ENCODE measurements around the gene HEMK1. TPM values are rescaled to one million over a fixed set of nuclear protein-coding genes. Genes with fewer than 3 reads are reported as not detected.

The HEMK1 gene
- total RNA-seq, 4 donors from 2014 or later, result 4.4 to 11.8 (median 4.9) TPM

DNA sequence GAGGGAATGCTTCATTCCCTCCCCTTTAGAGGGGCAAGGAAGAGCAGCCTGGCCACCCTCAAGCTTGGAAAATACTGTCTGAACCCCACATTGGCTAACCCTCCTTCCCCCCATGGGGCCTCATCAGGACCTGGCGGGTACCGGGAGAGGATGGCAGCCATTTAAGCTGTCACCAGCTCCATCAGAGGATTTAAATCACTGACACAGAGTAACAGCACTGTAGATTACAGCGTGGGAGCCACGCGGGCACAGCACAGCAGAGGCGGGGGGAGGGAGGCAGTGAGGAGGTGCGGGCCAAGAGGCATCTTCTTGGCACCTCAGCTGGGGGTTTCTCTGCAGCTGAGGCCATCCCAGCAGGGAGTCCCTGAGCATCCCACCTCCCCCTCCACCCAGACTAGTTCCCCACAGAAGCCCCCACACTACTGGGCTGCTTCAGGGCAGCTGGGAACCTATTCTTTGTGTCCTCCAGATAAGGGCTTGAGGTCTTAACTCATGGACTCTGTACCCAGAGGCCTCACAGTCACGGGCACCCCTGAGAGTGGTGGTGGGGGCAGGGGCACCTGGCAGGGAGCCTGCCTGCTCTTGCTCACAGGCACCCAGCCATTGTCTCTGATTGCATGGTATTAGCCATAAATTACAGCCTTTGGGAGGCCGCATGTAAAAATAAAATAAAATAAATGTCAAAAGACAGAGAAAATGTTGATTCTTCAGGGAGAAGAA lies 44.0 kb upstream of the HEMK1 start:
- Histone ChIP-seq H3K27ac (no peak overlapping the region), H3K9me3 (no peaks in the 10 kb centered on the region), H3K27me3 (peaks cover 0 to 12% (median 0%) of the 10 kb centered on the region in 4 donors), H3K36me3 (no peaks in the 10 kb centered on the region), H3K4me3 (no peak overlapping the region), H3K4me1 (peaks cover 0 to 7% (median 0%) of the 10 kb centered on the region in 3 donors)
- TF ChIP-seq POLR2A (IDR thresholded peaks at IDR 0.05), result no peak
- TF ChIP-seq, protein P1, sequence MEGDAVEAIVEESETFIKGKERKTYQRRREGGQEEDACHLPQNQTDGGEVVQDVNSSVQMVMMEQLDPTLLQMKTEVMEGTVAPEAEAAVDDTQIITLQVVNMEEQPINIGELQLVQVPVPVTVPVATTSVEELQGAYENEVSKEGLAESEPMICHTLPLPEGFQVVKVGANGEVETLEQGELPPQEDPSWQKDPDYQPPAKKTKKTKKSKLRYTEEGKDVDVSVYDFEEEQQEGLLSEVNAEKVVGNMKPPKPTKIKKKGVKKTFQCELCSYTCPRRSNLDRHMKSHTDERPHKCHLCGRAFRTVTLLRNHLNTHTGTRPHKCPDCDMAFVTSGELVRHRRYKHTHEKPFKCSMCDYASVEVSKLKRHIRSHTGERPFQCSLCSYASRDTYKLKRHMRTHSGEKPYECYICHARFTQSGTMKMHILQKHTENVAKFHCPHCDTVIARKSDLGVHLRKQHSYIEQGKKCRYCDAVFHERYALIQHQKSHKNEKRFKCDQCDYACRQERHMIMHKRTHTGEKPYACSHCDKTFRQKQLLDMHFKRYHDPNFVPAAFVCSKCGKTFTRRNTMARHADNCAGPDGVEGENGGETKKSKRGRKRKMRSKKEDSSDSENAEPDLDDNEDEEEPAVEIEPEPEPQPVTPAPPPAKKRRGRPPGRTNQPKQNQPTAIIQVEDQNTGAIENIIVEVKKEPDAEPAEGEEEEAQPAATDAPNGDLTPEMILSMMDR (IDR thresholded peaks at IDR 0.05), result no peak
- no peak for DNase-seq
- WGBS, 2 donors, result 79 to 81% methylated on average over 6 to 9 of the region's 9 CpGs
- intact Hi-C loops (cut with DNase I), result no loop called here

DNA sequence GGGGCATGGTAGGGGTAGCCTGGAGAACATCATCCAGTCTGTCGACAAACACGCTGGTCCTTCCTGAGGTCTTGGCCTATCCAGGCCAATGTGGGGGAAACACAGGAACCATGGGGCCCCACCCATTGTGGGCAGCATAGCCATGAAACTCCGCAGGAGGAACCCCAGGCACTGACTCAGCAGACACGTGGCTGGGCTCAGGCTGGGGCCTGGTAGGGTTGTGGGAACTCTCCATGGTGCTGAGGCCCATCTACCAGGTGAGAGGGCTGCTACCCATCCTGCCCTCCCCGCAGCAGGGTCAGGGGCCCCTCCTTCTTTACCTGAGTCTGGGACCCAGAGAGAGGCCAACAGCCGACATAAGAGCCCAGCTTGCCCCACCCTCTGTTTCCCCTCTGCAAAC lies 43.3 kb upstream of the HEMK1 start:
- no peaks in the 10 kb centered on the region for H3K9me3 ChIP-seq
- H3K27me3 ChIP-seq, result peaks cover 0 to 19% (median 0%) of the 10 kb centered on the region in 4 donors
- no peak overlapping the region for H3K4me3 ChIP-seq
- no peak overlapping the region for H3K27ac ChIP-seq
- H3K4me1 ChIP-seq, result peaks cover 0 to 11% (median 0%) of the 10 kb centered on the region in 3 donors
- 29 to 42% methylated on average over 4 to 6 of the region's 6 CpGs for WGBS, 2 donors
- no peak for DNase-seq
- TF ChIP-seq, protein P1 (IDR thresholded peaks at IDR 0.05), result no peak
- TF ChIP-seq POLR2A (IDR thresholded peaks at IDR 0.05), result no peak
- intact Hi-C loops (cut with DNase I), result no loop called here
- H3K36me3 ChIP-seq, result no peaks in the 10 kb centered on the region

DNA sequence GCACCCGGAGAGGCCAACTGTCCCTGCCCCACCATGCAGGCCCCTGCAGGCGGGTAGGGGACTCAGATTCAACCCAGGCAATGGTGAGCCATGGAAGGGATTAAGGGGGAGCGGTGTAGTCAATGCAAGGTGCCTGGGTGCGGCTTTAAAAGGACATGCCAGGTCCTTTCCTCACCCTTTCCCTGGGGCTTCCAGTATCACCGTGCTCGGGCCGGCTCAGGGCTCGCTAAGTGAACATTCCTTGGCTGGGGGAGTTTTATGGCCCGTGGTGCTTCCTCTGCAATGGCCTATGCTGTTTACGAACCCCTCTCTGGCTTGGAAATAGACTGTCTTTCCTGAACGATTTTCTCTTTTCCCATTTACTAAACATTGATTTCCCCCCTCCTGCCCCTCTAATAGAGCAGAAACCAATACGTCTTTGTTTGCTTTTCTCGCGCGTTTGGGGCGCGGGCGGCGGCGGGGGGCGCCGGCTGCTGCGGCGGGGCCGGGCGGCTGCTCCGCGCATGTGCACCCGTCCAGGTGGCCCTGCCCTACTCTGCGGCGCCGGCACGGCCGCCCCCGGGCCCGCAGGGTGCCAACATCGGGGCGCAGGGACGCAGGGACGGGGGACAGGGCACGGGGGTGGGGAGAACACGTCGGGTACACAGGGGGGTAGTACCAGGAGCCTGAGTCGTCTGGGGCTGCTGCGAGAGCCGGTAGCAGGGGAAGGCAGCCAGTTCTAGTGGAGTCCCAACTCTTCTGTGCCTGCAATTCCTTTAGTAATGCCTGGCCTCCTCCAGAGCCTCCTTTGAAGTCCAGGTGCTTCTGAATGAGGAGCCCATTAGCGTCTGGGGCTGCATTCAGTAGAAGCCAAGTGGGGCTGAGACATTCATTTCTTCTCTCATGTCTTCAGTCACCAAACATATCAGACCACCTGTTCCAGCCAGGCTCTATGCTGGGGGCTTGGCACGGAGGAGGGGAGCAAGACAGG lies 39.0 kb upstream of the HEMK1 start:
- intact Hi-C loops (cut with DNase I), result loop anchor here (10.0 kb wide), 1 partner anchor 155 kb away; no protein-coding TSS in a partner anchor
- peaks cover 0 to 11% (median 0%) of the 10 kb centered on the region in 3 donors for H3K4me1 ChIP-seq
- H3K27me3 ChIP-seq, result peaks cover 0 to 27% (median 0%) of the 10 kb centered on the region in 4 donors
- no peaks in the 10 kb centered on the region for H3K36me3 ChIP-seq
- H3K27ac ChIP-seq, result no peak overlapping the region
- no peaks in the 10 kb centered on the region for H3K9me3 ChIP-seq
- H3K4me3 ChIP-seq, result peak overlapping the region in 2 of 4 donors; percentile 19 to 34
- DNase-seq, result no peak
- no peak for TF ChIP-seq POLR2A (IDR thresholded peaks at IDR 0.05)
- TF ChIP-seq, protein P1 (IDR thresholded peaks at IDR 0.05), result no peak
- WGBS, 2 donors, result 13 to 17% methylated on average over 10 to 13 of the region's 48 CpGs

DNA sequence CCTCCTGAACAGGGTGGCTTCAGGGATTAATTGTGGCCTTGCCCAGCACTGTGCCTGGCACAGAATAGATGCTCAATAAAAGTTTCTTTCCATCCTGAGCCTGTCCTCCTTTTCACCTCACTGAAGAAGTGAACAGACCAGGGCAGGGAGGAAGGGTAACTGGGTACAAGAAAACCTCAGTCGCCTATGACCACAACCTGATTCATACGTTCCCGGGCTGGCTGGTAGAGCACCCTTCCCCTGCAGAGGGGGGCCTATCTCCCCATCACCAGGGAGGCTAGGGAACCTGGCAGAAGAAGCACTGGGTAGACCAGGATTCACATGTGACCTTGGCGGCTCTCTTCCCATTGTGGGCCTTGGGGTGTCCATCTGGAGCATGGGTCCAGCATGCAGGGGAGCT lies 38.1 kb upstream of the HEMK1 start:
- no peak for TF ChIP-seq POLR2A (IDR thresholded peaks at IDR 0.05)
- TF ChIP-seq, protein P1 (IDR thresholded peaks at IDR 0.05), result no peak
- Histone ChIP-seq H3K9me3 (no peaks in the 10 kb centered on the region), H3K4me1 (peaks cover 0 to 11% (median 0%) of the 10 kb centered on the region in 3 donors), H3K27ac (no peak overlapping the region), H3K27me3 (peaks cover 0 to 33% (median 0%) of the 10 kb centered on the region in 4 donors), H3K36me3 (no peaks in the 10 kb centered on the region), H3K4me3 (no peak overlapping the region)
- DNase-seq, result no peak
- 92% methylated on average over 4 of the region's 4 CpGs; no CpG with 5 or more reads in 1 of the 2 donors for WGBS, 2 donors
- intact Hi-C loops (cut with DNase I), result loop anchor here (10.0 kb wide), 1 partner anchor 156 kb away; no protein-coding TSS in a partner anchor

Data from esophagus squamous epithelium (tissue), 5 donors.